ENCODE data around the gene ADORA2A.

The ADORA2A gene

DNA sequence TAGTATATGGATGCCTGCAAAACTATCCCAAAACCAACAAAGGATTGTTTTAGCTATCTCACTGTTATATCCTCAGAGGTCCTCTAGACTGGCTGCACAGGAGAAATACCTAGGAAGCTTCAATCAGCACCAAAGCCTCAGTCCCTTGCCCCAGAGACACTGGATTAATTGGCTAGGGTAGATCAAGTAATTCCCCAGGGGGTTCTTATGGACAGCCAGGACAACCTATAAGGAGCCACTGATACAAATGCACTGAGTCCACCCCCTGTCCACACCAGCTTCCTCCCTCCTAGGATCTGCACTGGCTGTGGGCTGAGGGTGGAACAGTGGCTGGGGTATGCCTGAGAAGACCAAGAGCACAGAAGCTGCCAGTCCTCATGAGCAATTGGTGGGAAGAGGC is 16.3 kb downstream of the ADORA2A start:
- H3K79me2 ChIP-seq (ENCODE audit: control insufficient read depth, insufficient read depth, low read length, unreplicated experiment) = no peaks in the 10 kb centered on the region
- H3K36me3 ChIP-seq (ENCODE audit: insufficient read depth, low read length) = no peaks in the 10 kb centered on the region
- H3K4me1 ChIP-seq (ENCODE audit: control insufficient read depth, insufficient read depth, low read length, unreplicated experiment) = peaks cover 4% of the 10 kb centered on the region
- H3K4me3 ChIP-seq (ENCODE audit: low read depth, low read length) = no peak overlapping the region
- H3K27me3 ChIP-seq (ENCODE audit: insufficient read depth, low read length) = no peaks in the 10 kb centered on the region
- H3K27ac ChIP-seq (ENCODE audit: low read depth, low read length) = no peak overlapping the region
- no peak overlapping the region for H2AFZ ChIP-seq (ENCODE audit: low read length, unreplicated experiment)

DNA sequence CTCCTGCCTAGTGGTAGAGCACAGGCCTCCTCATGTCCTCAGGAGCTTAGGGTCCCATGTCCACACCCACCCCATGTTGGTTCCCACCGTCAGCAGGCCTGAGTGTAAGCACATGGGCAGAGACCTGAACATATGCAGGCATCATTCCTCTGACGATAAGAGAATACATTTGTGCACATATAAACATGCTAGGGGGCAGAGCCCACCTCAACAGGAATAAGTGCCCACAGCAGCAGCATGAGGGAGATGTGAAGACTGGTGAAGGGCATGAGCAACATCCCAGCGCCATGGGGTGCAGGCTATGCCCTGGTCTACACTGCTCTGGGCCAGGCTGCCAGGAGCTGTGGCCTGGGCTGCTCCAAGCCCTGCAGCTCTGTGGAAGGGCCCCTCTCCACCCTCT is 16.9 kb downstream of the ADORA2A start:
- Histone ChIP-seq H3K27me3 (ENCODE audit: insufficient read depth, low read length) (no peaks in the 10 kb centered on the region), H3K36me3 (ENCODE audit: insufficient read depth, low read length) (no peaks in the 10 kb centered on the region), H2AFZ (ENCODE audit: low read length, unreplicated experiment) (no peak overlapping the region), H3K79me2 (ENCODE audit: control insufficient read depth, insufficient read depth, low read length, unreplicated experiment) (no peaks in the 10 kb centered on the region), H3K4me3 (ENCODE audit: low read depth, low read length) (no peak overlapping the region), H3K27ac (ENCODE audit: low read depth, low read length) (no peak overlapping the region), H3K4me1 (ENCODE audit: control insufficient read depth, insufficient read depth, low read length, unreplicated experiment) (peaks cover 4% of the 10 kb centered on the region)

DNA sequence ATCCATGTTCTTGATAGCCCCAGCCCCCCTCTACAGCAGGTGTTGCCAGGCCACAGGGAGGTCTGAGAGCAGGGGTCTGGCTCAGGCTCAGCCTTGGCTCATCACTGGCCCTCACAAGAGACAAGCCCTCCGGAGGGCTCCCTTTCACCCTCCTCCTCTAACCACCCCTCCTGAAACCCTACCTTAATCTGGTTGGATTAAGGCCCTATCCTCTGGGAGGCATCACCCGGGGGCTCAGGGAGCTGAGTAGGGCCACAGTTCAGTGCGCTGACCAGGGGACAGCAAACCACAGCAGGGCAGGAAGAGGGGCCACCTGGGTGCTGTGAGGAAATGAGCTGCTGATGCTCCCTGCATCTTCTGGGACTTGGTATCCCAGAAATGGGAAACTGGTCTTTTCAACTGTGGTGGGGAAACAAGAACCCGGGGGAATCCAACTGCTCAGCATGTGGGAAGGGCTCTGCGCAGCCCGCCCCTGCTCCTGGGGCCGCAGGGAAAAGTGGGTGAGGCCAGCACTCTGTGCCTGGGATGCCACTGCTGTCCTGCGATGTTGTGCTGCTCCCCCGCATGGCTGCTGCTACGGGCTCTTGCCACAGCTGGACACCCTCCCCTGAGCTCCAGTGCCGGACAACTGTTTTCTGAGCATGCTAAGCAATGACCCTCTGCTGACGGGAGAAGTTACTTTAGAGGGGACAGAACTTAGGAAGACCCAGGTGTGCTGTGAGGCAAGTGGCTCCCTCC is 17.5 kb downstream of the ADORA2A start:
- Histone ChIP-seq H3K79me2 (ENCODE audit: control insufficient read depth, insufficient read depth, low read length, unreplicated experiment) (no peaks in the 10 kb centered on the region), H3K4me3 (ENCODE audit: low read depth, low read length) (no peak overlapping the region), H3K27me3 (ENCODE audit: insufficient read depth, low read length) (no peaks in the 10 kb centered on the region), H3K4me1 (ENCODE audit: control insufficient read depth, insufficient read depth, low read length, unreplicated experiment) (peaks cover 4% of the 10 kb centered on the region), H3K27ac (ENCODE audit: low read depth, low read length) (no peak overlapping the region), H2AFZ (ENCODE audit: low read length, unreplicated experiment) (no peak overlapping the region), H3K36me3 (ENCODE audit: insufficient read depth, low read length) (no peaks in the 10 kb centered on the region)

DNA sequence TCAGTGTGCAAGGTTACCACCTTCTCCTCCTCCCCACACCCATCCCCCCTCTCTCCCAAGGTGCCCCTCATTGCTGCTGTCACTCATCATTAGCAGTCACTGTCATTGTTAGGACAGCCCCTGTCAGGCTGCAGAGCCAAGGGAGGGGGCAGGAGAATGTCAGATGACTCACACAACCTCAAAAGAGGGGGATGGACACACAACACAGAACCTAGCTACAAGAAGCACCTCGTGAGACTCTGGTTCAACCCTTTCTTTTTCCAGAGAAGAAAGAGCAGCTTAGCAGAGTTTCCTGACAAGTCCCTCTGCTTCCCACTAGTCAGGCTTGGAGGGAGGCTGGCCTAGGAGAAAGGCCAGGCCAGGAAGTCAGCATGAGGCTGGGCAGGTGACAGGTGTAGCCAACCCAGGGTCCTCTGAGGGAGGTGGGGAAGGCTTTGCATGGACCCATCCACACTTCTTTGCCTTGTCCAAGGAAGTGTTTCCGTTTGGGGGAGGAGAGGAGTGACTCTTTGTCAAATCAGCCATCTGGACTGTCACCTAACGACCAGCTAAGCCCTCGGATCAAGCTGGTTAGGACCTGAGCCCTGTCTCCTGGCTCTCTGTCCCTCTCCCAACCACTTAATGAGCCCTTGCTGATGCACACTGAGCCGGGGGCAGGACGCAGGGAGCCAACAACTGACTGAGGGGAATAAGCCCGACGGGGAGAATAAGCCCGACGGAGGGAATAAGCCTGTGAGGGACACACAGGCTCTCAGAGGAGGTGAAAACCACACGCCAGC is 18.3 kb downstream of the ADORA2A start:
- Histone ChIP-seq H3K27ac (ENCODE audit: low read depth, low read length) (no peak overlapping the region), H3K27me3 (ENCODE audit: insufficient read depth, low read length) (no peaks in the 10 kb centered on the region), H3K4me1 (ENCODE audit: control insufficient read depth, insufficient read depth, low read length, unreplicated experiment) (peaks cover 4% of the 10 kb centered on the region), H3K4me3 (ENCODE audit: low read depth, low read length) (no peak overlapping the region), H2AFZ (ENCODE audit: low read length, unreplicated experiment) (no peak overlapping the region), H3K79me2 (ENCODE audit: control insufficient read depth, insufficient read depth, low read length, unreplicated experiment) (no peaks in the 10 kb centered on the region), H3K36me3 (ENCODE audit: insufficient read depth, low read length) (no peaks in the 10 kb centered on the region)

DNA sequence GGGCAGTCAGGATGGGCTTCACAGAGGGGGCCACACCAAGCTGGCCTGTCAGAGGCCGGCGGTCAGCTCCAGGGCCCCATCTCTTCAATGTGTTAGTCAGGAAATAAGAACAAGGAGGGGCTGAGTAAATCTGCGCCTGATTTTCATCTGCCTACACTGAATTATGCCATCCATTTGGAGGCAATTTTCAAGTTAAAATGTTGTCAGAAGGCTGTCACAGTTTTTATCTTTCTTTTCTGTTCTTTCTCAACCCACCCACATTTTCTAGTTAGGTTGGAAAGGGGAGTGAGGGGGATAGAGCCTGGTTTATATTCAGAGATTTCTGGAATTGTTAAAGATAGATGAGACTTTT is 18.8 kb downstream of the ADORA2A start:
- peaks cover 4% of the 10 kb centered on the region for H3K4me1 ChIP-seq (ENCODE audit: control insufficient read depth, insufficient read depth, low read length, unreplicated experiment)

DNA sequence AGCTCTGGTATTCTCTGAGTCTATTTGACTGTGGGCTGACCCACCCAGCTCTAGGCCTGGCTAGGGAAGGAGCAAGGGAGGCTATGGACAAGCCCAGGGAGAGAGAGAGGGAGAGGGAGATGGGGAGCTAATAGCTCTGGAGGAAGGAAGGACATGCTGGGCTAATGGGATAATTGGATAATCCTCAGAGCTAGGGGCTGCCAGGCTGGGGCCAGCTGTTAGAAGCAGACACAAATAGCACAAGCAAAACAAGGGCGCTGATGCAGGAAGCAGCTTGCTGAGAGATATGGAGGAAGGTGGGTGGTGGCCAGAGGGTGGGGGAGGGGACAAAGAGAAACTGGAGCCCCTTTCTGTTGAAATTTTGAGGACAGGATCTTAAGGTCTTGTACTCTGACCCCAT is 23.2 kb downstream of the ADORA2A start:
- Histone ChIP-seq H3K4me3 (ENCODE audit: low read depth, low read length) (no peak overlapping the region), H3K27me3 (ENCODE audit: insufficient read depth, low read length) (no peaks in the 10 kb centered on the region), H3K79me2 (ENCODE audit: control insufficient read depth, insufficient read depth, low read length, unreplicated experiment) (no peaks in the 10 kb centered on the region), H3K4me1 (ENCODE audit: control insufficient read depth, insufficient read depth, low read length, unreplicated experiment) (no peaks in the 10 kb centered on the region), H3K27ac (ENCODE audit: low read depth, low read length) (no peak overlapping the region), H3K36me3 (ENCODE audit: insufficient read depth, low read length) (no peaks in the 10 kb centered on the region), H2AFZ (ENCODE audit: low read length, unreplicated experiment) (no peak overlapping the region)

More for the DNA sequence above, 18.8 kb downstream of the ADORA2A start:
- no peak overlapping the region for H2AFZ ChIP-seq (ENCODE audit: low read length, unreplicated experiment)
- H3K4me3 ChIP-seq (ENCODE audit: low read depth, low read length) = no peak overlapping the region
- no peaks in the 10 kb centered on the region for H3K79me2 ChIP-seq (ENCODE audit: control insufficient read depth, insufficient read depth, low read length, unreplicated experiment)
- no peaks in the 10 kb centered on the region for H3K36me3 ChIP-seq (ENCODE audit: insufficient read depth, low read length)
- H3K27me3 ChIP-seq (ENCODE audit: insufficient read depth, low read length) = no peaks in the 10 kb centered on the region
- no peak overlapping the region for H3K27ac ChIP-seq (ENCODE audit: low read depth, low read length)

DNA sequence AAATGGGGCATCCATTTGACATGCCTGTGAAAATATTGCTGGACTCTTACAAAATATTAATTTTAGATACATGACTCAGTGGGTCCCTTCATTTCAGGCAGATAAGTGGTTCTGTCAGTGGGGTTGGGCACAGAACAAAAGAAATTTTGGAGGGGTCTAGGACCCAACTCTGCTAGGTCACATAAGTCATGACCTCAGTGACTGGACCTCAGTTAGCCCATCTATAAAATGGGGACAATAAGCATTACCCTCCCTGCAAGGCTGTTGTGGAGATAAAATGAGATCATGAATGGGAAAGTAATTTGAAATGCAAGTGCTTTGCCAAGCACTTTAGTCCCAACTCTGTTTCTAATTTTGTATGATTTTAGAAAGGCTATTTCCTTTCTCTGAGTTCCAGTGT is 23.8 kb downstream of the ADORA2A start:
- no peaks in the 10 kb centered on the region for H3K27me3 ChIP-seq (ENCODE audit: insufficient read depth, low read length)
- no peaks in the 10 kb centered on the region for H3K36me3 ChIP-seq (ENCODE audit: insufficient read depth, low read length)
- no peaks in the 10 kb centered on the region for H3K79me2 ChIP-seq (ENCODE audit: control insufficient read depth, insufficient read depth, low read length, unreplicated experiment)
- no peaks in the 10 kb centered on the region for H3K4me1 ChIP-seq (ENCODE audit: control insufficient read depth, insufficient read depth, low read length, unreplicated experiment)
- no peak overlapping the region for H3K4me3 ChIP-seq (ENCODE audit: low read depth, low read length)
- H2AFZ ChIP-seq (ENCODE audit: low read length, unreplicated experiment) = no peak overlapping the region
- H3K27ac ChIP-seq (ENCODE audit: low read depth, low read length) = no peak overlapping the region

DNA sequence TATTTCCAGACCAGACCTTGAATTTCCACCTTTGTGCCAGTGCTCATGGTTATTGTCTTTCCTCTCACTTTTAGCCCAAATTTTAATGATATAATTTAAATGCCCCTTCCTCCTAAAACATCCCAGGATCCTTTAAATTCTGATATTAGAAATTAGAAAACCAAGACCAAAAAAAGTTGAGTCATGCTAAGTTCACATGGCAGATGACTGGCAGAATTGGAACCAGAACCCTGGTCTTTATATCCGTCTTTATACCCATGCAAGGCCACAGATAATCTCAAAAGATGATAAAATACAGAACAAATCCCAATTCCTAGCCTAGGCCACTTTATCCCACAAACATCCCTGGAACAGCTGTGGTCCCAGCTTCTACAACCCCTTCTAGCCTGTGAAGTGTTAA is 26.5 kb downstream of the ADORA2A start:
- Histone ChIP-seq H3K4me3 (ENCODE audit: low read depth, low read length) (no peak overlapping the region), H3K27ac (ENCODE audit: low read depth, low read length) (no peak overlapping the region), H3K27me3 (ENCODE audit: insufficient read depth, low read length) (no peaks in the 10 kb centered on the region), H3K36me3 (ENCODE audit: insufficient read depth, low read length) (no peaks in the 10 kb centered on the region), H3K79me2 (ENCODE audit: control insufficient read depth, insufficient read depth, low read length, unreplicated experiment) (no peaks in the 10 kb centered on the region), H2AFZ (ENCODE audit: low read length, unreplicated experiment) (no peak overlapping the region), H3K4me1 (ENCODE audit: control insufficient read depth, insufficient read depth, low read length, unreplicated experiment) (no peaks in the 10 kb centered on the region)

DNA sequence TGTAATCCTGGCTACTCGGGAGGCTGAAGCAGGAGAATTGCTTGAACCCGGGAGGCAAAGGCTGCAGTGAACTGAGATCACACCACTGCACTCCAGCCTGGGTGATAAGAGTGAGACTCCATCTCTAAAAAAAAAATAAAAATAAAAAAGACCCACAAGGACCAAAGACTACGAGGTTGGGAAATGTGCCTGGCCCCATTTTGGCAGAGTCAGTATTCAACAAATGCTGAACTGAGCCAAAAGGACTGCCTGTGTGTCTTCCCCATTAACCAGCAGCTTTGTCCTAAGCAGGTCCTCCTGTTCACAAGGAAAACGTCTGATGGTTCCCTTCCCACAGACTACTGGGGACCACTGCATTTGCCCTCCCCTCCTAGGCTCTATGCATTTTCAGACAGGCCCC is 27.6 kb downstream of the ADORA2A start:
- no peaks in the 10 kb centered on the region for H3K79me2 ChIP-seq (ENCODE audit: control insufficient read depth, insufficient read depth, low read length, unreplicated experiment)
- H3K4me1 ChIP-seq (ENCODE audit: control insufficient read depth, insufficient read depth, low read length, unreplicated experiment) = no peaks in the 10 kb centered on the region
- no peak overlapping the region for H3K27ac ChIP-seq (ENCODE audit: low read depth, low read length)
- no peak overlapping the region for H2AFZ ChIP-seq (ENCODE audit: low read length, unreplicated experiment)
- no peaks in the 10 kb centered on the region for H3K27me3 ChIP-seq (ENCODE audit: insufficient read depth, low read length)
- H3K4me3 ChIP-seq (ENCODE audit: low read depth, low read length) = no peak overlapping the region
- no peaks in the 10 kb centered on the region for H3K36me3 ChIP-seq (ENCODE audit: insufficient read depth, low read length)

DNA sequence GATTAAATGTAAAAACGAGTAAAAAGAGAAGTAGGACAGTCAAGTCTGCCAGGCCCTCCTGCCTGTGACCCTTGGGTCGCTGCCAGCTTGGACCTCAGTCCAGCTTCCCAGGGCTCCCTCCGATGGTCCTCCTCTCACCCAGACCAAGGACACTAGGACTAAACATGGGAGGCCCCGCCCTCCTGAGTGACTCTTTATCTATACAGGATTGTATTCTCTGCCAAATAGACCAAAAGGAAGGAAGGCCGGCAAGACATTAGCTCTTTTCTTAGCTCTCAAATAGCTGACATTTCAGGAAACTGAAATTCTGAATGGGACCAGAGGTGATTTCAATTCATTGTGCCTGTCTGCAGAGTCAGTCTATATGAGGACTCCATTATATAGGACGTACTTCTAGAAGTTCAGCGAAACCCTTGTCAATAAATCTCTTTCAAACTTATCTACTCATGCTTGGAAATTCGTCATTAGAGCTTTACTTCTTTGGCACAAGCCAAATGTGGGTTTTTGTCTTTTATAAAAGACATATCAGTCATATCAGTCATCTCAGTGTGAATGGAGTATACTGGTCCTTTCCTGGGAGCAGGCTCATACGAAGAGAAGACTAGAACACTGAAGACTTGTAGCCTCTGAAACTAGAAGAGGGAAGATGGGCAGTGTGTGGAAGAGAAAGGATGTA is 28.5 kb downstream of the ADORA2A start:
- Histone ChIP-seq H3K27ac (ENCODE audit: low read depth, low read length) (no peak overlapping the region), H3K36me3 (ENCODE audit: insufficient read depth, low read length) (no peaks in the 10 kb centered on the region), H3K27me3 (ENCODE audit: insufficient read depth, low read length) (no peaks in the 10 kb centered on the region), H3K4me1 (ENCODE audit: control insufficient read depth, insufficient read depth, low read length, unreplicated experiment) (no peaks in the 10 kb centered on the region), H2AFZ (ENCODE audit: low read length, unreplicated experiment) (no peak overlapping the region), H3K79me2 (ENCODE audit: control insufficient read depth, insufficient read depth, low read length, unreplicated experiment) (no peaks in the 10 kb centered on the region), H3K4me3 (ENCODE audit: low read depth, low read length) (no peak overlapping the region)

Data from ACC112 (cell line).